PC-9 (cell line): ENCODE measurements around the gene PHLPP1. TPM values are rescaled to one million over a fixed set of nuclear protein-coding genes. Genes with fewer than 3 reads are reported as not detected.

ENCODE experiments used
- BruUV-seq: library from RNA; stranded (reverse); fragments of 400-500 nt; replicated peaks from 2 replicates; lab custom pipeline; 2021; lab: Mats Ljungman, UMichigan
- CTCF ChIA-PET: fragments of 300-600 bp; sonication (Branson Sonifier 250); formaldehyde crosslinking; loops from one replicate; lab custom pipeline; 2022; ENCODE audit warnings: antibody characterized with exemption; lab: Charles Lee
- POLR2A ChIA-PET: fragments of 300-600 bp; sonication (Branson Sonifier 250); formaldehyde crosslinking; loops from one replicate; lab custom pipeline; 2022; ENCODE audit warnings: antibody characterized with exemption; ENCODE audit not compliant: unreplicated experiment; lab: Charles Lee
- DNase-seq, 2 experiments: peaks; one replicate each; pipeline versions ENCODE4 v3.0.0 to v3.0.0-alpha.2; 2015 to 2022; ENCODE audit warnings: mixed read lengths in 1 of 2
- H2AFZ ChIP-seq: fragments of 200-600 bp; sonication (generic); 2 replicates; pipeline ENCODE4 v1.8.1; 2017; ENCODE audit warnings: antibody characterized with exemption
- H3F3A ChIP-seq: fragments of 200-600 bp; sonication (generic); 2 replicates; pipeline ENCODE4 v1.8.1; 2017; ENCODE audit warnings: antibody characterized with exemption, mild to moderate bottlenecking, low read depth; ENCODE audit not compliant: insufficient read depth
- H3K27ac ChIP-seq: fragments of 200-600 bp; sonication (generic); 2 replicates; pipeline ENCODE4 v1.6.1; 2016; ENCODE audit warnings: mixed run types
- H3K27me3 ChIP-seq: fragments of 200-600 bp; sonication (generic); 2 replicates; pipeline ENCODE4 v1.6.1; 2016; ENCODE audit warnings: low read depth, mixed run types; ENCODE audit not compliant: insufficient read depth
- H3K36me3 ChIP-seq: fragments of 200-600 bp; sonication (generic); 2 replicates; pipeline ENCODE4 v1.6.1; 2016; ENCODE audit warnings: low read depth, mixed run types
- H3K4me1 ChIP-seq: fragments of 200-600 bp; sonication (generic); replicated peaks from 2 replicates; pipeline ENCODE4 v1.6.1; 2016; ENCODE audit warnings: mixed run types; ENCODE audit not compliant: insufficient read depth
- H3K4me2 ChIP-seq: fragments of 200-600 bp; sonication (generic); 2 replicates; pipeline ENCODE4 v1.6.1; 2017; ENCODE audit warnings: mixed run types
- H3K4me3 ChIP-seq: fragments of 200-600 bp; sonication (generic); 2 replicates; pipeline ENCODE4 v1.6.1; 2016; ENCODE audit warnings: mixed run types
- H3K79me2 ChIP-seq: fragments of 200-600 bp; sonication (generic); 2 replicates; pipeline ENCODE4 v1.6.1; 2017; ENCODE audit warnings: low read depth, mixed run types
- H3K9me2 ChIP-seq: fragments of 200-600 bp; sonication (generic); 2 replicates; pipeline ENCODE4 v1.8.1; 2017; ENCODE audit warnings: mild to moderate bottlenecking; ENCODE audit not compliant: insufficient read depth
- H3K9me3 ChIP-seq: fragments of 200-600 bp; sonication (generic); 2 replicates; pipeline ENCODE4 v1.8.1; 2016; ENCODE audit warnings: low read depth; ENCODE audit not compliant: insufficient read depth
- H4K20me1 ChIP-seq: fragments of 200-600 bp; sonication (generic); 2 replicates; pipeline ENCODE4 v1.8.1; 2017; ENCODE audit not compliant: insufficient read depth
- CTCF ChIP-seq: fragments of 200-600 bp; sonication (generic); conservative IDR thresholded peaks from 2 replicates; pipeline ENCODE4 v1.6.1; 2017; ENCODE audit warnings: mixed run types, antibody characterized with exemption, mild to moderate bottlenecking, moderate library complexity
- EZH2 ChIP-seq: fragments of 200-600 bp; sonication (generic); IDR thresholded peaks from 2 replicates; pipeline ENCODE4 v1.8.0; 2017; ENCODE audit warnings: antibody characterized with exemption, low read depth
- intact Hi-C: fragments of 100-400 bp; cut with micrococcal nuclease; formaldehyde crosslinking; loops from one replicate; pipeline ENCODE4 v1.10.0; 2022; ENCODE audit not compliant: unreplicated experiment
- total RNA-seq: library from RNA; stranded (reverse); gene quantifications from 2 replicates; pipeline ENCODE4 v1.2.3, GENCODE V29; 2021

Gene PHLPP1
- total RNA-seq, 1 experiment from 2014 or later, result 21.1 TPM

DNA sequence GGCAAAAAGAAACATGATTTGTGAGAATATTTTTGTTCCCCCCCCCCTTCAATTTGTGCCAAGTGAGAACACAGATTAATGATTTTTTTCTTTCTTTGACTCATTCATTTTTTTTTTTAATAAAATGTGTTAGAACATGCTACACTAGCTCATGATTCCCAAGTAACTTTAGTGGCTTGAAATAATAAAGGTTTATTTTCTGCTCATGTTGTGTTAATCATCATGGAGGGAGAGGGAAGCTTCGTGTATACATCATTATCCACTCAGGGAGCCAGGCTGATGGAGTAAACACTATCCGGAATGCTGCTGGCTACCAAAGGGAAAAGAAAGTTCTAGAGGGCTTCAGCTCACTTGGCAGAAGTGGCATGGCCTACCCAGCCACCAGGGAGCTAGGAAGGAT, 40.6 kb downstream of the PHLPP1 start:
- no peaks in the 10 kb centered on the region for H4K20me1 ChIP-seq
- peaks cover 51% of the 10 kb centered on the region for H3K4me1 ChIP-seq
- no peaks in the 10 kb centered on the region for H3K36me3 ChIP-seq
- intact Hi-C loops, result loop anchor here (5.0 kb wide), 1 partner anchor 39 kb away; the partner anchor contains the start of gene PHLPP1
- no peaks in the 10 kb centered on the region for H3K27me3 ChIP-seq
- H3K27ac ChIP-seq, result 0 out of 2 replicates have a peak overlapping the region, but pooled peaks have one; percentile 79
- H3K9me2 ChIP-seq, result no peaks in the 10 kb centered on the region
- DNase-seq, result no peak
- no peak for TF ChIP-seq CTCF
- no peak for TF ChIP-seq EZH2
- H3K4me3 ChIP-seq, result no peak overlapping the region
- POLR2A ChIA-PET, result interaction anchor here (0.6 kb wide), 1 partner anchor 225 kb away, joined by 3 read pairs; no protein-coding TSS in a partner anchor
- CTCF ChIA-PET, result no interaction called here
- no peak overlapping the region for H3K4me2 ChIP-seq
- H3K9me3 ChIP-seq, result no peaks in the 10 kb centered on the region
- peaks cover 95% of the 10 kb centered on the region for H3K79me2 ChIP-seq
- no peak overlapping the region for H2AFZ ChIP-seq
- BruUV-seq, result no TSS peak
- peaks cover 27% of the 10 kb centered on the region for H3F3A ChIP-seq

DNA sequence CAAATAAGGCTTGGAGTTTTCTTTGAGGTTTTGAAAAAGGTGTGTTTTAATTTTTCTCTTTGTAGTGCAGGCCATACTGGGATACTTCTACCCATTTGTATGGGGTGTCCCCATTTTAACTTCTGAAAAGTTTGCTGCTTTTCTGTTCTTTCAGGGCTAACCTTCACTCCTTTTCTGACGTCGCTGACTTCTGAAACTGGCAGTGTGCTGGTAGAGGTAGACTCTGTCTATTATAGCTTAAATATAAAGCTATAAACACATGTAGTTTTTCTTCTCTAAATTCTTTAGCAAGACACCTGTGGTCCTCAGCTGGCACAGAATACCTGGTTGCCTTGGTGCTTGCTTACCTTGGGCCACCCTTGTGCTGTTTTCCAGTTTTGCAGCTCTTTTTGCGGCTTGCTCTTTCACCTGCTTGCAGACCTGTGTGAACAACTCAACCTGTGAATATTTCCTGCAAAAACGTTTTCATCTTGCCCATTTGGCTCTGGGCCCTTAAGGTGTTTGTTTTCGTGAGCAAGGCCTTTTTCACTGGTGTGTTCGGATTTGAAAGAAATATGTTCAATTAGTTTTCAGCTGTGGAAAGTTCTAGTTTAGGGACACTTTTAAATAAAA, 42.2 kb downstream of the PHLPP1 start:
- H3K79me2 ChIP-seq, result peaks cover 91% of the 10 kb centered on the region
- intact Hi-C loops, result loop anchor here (2.0 to 5.0 kb wide), 2 partner anchors 40 to 43 kb away; partner anchors contain the start of gene PHLPP1
- no peaks in the 10 kb centered on the region for H3K27me3 ChIP-seq
- H3K4me1 ChIP-seq, result peaks cover 50% of the 10 kb centered on the region
- POLR2A ChIA-PET, result interaction anchor here (0.6 kb wide), 2 partner anchors 11 to 404 kb away, joined by 3 read pairs; no protein-coding TSS in a partner anchor
- H3K9me2 ChIP-seq, result no peaks in the 10 kb centered on the region
- H3K36me3 ChIP-seq, result no peaks in the 10 kb centered on the region
- no peak for TF ChIP-seq EZH2
- TF ChIP-seq CTCF, result no peak
- CTCF ChIA-PET, result interaction anchor here (0.6 to 0.8 kb wide), 2 partner anchors 42 to 116 kb away, joined by 4 read pairs; partner anchors contain the start of gene PHLPP1
- H3F3A ChIP-seq, result peaks cover 29% of the 10 kb centered on the region
- no peaks in the 10 kb centered on the region for H3K9me3 ChIP-seq
- BruUV-seq, result no TSS peak
- peak overlapping the region; percentile 79 for H3K27ac ChIP-seq
- peak overlapping the region; percentile 32; the same call in 1 of the 2 replicates for H3K4me3 ChIP-seq
- DNase-seq, result peak; percentile 56 to 94
- peak overlapping the region; percentile 78 for H3K4me2 ChIP-seq
- 0 out of 2 replicates have a peak overlapping the region, but pooled peaks have one; percentile 26 for H2AFZ ChIP-seq
- no peaks in the 10 kb centered on the region for H4K20me1 ChIP-seq

GRCh38 chr18:62758591-62758990, 43.2 kb downstream of the PHLPP1 start:
- H3K9me3 ChIP-seq, result no peaks in the 10 kb centered on the region
- intact Hi-C loops, result loop anchor here (2.0 to 5.0 kb wide), 2 partner anchors 41 to 42 kb away; partner anchors contain the start of gene PHLPP1
- no TSS peak for BruUV-seq
- POLR2A ChIA-PET, result no interaction called here
- peaks cover 61% of the 10 kb centered on the region for H3K4me1 ChIP-seq
- DNase-seq, result no peak
- H3K36me3 ChIP-seq, result no peaks in the 10 kb centered on the region
- H4K20me1 ChIP-seq, result no peaks in the 10 kb centered on the region
- H3K79me2 ChIP-seq, result peaks cover 88% of the 10 kb centered on the region
- H3K27me3 ChIP-seq, result no peaks in the 10 kb centered on the region
- peak overlapping the region; percentile 78 for H3K4me2 ChIP-seq
- TF ChIP-seq CTCF, result no peak
- no peak for TF ChIP-seq EZH2
- peaks cover 40% of the 10 kb centered on the region for H3F3A ChIP-seq
- H3K4me3 ChIP-seq, result peak overlapping the region; percentile 32; the same call in 1 of the 2 replicates
- peak overlapping the region; percentile 20; the same call in 1 of the 2 replicates for H2AFZ ChIP-seq
- H3K27ac ChIP-seq, result peak overlapping the region; percentile 79
- H3K9me2 ChIP-seq, result no peaks in the 10 kb centered on the region
- CTCF ChIA-PET, result no interaction called here
